ENCODE measurements around the gene KY.

Gene KY, protein sequence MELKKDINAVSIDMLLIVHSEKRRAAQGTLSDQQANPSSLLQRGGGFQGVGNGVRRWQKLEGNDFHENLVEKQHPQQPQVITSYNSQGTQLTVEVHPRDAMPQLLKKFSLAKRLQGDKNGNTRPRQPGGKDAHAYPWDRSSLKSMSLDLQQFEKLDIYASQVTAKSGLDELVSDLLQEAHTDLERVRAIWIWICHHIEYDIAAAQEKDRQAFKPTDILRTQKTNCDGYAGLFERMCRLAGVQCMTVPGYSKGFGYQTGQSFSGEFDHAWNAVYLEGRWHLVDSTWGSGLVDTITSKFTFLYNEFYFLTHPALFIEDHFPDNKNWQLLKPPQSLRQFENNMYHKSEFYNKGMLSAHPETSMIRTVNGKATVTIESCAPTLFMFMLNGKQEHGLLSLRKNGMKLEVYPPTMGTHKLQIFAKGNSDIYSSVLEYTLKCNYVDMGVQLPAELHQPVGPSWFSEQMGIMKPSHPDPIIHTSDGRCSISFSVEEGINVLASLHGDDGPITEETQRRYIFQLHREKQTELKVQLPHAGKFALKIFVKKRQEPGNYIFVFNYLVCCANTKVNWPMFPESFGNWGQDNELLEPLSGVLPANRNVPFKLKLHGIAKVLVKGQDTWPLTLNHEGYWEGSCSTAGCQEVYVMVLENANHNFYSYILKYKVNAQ

DNA sequence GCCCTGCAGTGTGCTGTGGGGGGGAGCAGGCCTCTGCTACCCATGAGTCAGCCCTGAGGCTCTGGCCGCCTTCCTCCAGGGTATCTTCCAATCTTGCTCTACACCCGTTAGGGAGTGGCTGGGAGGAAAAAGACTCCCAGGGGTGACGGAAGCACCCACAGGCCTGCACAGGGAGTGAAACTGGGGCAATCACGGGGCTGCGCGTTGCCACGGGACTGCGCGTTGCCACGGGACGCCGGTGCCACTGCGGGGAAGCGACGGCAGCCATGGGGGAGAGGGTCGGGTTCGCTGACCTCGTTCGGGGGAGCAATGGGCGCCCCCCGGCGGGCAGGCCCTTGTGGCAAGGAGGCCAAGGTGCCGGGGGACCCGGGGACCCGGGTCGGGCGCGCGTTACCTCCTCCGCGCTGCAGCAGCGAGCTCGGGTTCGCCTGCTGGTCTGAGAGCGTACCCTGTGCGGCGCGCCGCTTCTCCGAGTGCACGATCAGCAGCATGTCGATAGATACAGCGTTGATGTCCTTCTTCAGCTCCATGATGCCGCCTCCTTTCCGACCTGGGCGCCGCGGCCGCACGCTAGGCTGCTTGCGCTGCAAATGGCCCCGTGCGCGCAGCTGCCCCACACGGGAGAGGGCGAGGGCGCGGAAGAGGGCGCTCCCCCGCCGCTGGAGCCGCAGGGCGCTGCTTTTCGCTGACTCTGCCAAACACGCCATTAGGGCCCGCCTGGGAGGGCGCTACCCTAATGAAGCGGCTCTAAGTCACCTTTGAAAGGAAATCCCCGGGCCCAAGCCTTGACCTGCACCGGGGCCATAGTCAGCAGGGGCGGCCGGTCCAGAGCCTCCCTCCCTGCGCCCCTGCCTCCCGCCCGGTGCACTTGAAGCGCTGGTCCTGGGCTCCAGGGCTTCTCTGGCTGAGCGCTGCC, at the start of gene KY:
KY (minus strand) TSS at position 592 of the 916 bp plus-strand sequence; CDS start at position 530, 62 bp downstream.
- no peak for DNase-seq

DNA sequence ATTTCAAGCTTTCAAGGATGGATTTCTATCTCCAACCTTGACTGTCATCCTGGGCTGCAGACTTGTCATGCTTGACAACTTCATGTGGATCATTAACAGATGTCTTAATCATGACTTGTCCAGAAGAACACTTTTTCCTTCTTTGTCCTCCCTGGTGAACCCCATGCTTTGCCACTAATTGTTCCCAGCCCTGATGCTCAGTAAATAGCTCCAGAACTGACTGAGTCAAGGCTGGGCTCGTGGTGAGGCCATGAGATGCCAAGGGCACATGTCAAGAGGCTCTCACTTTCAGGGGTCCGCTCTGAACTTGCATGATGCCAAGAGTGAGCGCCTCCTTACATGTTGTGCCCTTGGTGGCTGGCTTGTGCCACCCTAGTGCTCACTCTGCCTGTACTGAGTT, 48.9 kb upstream of the KY start:
- no peak for DNase-seq

DNA sequence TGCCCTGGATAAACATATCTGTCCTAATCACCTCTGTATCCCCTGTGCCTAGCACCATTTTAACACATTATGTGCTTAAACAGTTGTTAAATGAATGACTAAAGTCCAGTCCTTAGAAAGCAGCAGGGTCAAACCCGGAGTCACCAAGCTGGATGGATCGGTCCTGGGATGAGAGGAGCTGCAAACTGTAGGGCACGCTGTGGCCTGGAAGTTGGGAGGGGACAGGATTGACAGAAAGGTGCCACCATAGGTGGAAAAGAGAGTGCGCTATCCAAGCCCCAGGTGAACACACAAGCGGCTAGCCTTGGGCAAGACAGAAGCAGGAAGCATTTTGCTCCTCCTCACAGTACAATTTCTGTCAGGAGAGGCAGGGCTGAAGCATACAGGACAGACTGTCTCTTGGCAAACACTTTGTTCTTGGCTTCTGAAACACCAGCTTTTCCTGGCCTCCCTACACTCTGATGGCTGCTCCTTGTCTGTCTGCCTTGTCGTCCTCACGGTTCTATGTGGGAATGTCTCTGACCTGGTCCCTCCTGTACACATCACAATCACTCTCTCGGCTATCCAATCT, 48.4 kb upstream of the KY start:
- no peak for DNase-seq

GRCh38 chr3:134697830-134698689, 47.2 kb upstream of the KY start:
- no peak for DNase-seq

- DNase-seq, result no peak
These were observed 45.3 kb upstream of the KY start for GRCh38 chr3:134696155-134696554.

- no peak for DNase-seq
These were observed 44.2 kb upstream of the KY start for GRCh38 chr3:134694946-134695543.

- no peak for DNase-seq
These were observed 43.6 kb upstream of the KY start for GRCh38 chr3:134694466-134694865.

DNA sequence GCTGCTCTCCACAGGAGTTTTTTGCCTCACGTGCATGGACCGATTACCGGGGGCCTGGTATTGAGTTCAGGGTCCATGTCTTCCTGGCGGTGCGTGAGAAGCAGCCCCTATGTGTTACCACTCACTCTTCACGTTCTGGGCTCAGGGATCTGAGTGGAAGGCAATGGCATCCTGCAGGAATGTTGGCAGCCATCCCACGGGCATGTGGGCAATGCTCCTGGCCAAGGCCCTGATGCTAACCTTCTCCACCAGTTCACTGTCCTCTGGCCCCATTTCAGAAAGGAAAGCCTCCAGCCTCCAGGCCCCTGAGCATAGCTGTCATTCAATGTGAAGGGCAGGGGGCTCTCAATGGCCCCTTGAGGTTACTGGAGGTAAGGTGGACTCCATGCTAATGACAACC, 43.0 kb upstream of the KY start:
- DNase-seq, result no peak

DNA sequence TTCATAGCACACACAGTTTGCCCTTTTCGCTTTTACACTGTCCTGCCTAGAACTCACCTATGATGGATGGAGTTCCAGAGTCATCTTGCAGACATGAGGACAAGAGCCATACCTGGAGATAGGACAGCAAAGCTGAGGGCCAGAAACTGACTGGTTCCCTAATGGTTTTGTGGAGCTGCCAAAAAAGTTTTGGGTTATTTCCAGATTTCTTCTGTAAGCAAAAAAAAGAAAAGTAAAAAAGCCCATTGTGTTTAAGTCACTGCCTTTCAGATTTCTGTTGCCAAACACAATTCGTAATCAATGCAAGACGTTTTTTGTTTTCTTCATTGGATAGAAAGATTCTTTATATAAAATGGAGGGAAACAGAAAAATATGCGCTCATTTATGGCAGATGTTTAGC, 42.4 kb upstream of the KY start:
- no peak for DNase-seq

- no peak for DNase-seq
These were observed 39.4 kb upstream of the KY start for GRCh38 chr3:134690226-134690625.

- no peak for DNase-seq
These were observed 36.8 kb upstream of the KY start for GRCh38 chr3:134687642-134688041.

DNA sequence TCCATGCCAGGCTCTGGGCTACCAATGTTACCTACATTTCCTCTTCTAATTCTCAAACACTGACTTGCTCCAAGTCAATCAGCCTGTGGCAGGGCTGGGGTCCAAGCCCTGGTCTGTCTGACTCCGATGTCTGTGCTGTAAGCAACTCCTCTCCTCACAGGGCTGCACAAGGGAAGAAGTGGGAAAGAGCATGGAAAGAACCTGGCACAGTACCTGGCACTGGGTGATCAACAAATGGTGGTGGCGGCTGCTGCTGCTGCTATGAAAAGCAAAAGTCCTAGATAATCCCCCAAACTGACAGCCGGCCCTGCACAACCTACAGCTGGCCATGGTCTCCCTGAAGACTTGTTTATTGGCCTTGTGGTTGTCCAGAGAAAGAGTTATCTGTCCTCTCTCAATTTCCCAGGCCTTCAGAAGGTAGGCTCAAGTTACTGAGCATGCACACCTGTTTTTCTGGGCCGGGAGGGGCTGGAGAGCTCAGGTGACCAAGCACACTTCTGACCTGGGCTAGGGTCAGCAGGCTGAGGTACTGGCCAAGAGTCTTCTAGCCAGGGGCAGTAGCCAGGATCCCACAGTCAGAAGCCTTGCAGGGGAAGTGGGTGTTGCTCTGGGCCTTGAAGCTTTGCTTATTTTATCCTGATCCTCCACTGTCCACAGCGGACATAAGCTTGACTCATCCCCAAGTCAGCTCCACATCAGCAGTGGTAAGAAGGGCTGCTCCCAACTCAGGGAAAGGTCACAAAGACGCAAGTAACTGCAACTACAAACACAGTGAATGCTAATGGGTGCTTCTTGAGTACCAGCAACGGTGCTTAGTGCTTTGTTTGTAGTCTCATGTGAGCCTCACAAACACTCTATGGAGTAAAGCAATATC, 35.3 kb upstream of the KY start:
- no peak for DNase-seq

DNA sequence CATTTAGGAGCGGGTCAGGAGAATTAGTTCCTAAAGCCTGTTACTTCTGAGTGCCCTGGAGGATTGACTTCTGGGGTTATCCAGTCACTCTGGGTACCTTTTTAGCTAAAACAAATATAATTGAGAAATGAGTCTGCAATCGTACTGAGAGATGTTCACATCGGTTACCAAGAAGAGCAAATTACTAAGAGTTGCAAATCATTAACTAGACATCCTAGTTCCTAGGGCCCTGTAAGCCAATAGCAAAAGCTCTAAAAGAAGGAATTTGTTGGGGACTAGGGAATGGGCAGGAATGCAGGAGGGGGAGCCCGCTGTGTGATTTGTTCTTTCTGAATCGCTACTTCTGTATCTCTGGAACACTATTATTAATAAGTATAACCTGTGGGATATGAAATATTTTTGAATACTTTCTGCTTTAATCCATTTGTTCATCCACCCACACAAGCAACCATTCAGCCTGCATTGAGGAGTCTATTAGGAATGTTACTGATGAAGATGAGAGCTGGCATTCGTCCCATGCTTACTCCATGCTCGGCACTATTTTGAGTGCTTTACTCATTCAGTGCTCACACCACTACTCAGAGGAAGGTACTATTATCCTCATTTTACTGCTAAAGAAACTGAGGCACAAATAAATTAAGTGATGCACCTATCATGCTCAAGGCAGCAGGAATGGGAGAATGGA, 31.5 kb upstream of the KY start:
- DNase-seq, result no peak

DNA sequence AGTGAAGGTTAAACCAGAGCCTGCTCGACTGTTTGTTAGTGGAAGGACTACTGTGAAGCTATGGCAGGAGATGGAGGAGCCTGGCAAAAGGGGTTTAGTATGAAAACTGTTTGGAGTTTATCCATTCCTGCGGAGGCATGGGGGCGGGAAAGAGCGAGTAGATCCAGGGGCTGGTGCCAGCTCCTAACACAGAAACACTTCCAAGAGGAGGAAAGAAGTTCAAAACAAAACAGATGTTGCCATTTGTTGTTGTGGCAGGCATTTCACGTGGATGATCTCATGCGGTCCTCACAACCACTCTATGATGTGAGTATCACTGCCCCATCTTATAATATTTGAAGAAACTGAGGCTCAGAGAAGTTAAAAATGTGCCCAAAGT, 30.7 kb upstream of the KY start:
- DNase-seq, result no peak

DNA sequence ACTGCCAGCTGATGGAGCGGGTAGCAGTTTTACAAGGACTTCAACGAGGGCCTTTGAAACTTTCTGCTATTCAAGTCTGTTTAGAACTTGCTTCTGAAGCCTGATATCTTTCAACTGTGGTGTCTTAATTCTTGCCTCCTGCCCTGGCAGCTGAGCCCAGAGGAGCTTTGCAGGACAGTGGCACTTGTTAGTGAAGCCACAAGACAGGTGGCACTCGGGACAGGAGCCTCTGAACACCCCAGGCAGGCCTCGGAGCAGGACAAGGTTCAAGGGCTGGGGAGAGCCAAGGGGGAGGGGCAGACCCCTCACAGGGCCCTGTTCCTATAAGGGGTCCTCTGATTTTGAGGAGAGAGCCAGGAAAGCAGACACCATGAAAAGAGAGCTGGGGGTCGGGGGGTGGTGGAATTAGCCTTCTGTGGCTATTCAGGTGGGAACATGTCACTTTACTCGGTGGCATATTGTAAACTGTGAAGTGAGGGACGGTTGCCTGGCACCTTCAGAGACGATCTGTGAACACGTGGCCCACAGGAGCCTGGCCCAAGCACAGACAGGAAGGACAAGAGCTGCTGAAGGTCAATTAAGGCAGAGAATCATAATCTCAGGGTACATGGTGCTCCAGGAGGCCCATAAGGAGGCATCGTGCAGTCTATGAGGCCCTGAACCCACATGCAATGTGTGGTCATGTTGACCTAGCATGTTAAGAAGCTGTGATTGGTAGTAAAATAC, 30.1 kb upstream of the KY start:
- DNase-seq, result no peak

DNA sequence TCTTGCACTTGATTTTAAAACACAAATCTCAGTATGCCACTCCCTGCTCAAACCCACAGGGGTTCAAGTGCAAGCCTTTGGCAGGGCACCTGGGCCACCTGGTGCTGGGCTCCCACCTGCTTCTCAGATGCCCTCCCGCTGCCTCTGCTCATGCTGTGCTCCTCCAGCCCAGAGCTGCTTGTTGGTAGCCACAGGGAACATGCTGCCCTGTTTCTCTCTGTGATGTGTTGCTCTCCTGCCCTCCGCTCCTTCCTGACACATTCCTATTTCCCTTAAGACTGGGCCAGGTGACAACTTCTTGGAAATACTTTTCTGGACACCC, 27.1 kb upstream of the KY start:
- no peak for DNase-seq

DNA sequence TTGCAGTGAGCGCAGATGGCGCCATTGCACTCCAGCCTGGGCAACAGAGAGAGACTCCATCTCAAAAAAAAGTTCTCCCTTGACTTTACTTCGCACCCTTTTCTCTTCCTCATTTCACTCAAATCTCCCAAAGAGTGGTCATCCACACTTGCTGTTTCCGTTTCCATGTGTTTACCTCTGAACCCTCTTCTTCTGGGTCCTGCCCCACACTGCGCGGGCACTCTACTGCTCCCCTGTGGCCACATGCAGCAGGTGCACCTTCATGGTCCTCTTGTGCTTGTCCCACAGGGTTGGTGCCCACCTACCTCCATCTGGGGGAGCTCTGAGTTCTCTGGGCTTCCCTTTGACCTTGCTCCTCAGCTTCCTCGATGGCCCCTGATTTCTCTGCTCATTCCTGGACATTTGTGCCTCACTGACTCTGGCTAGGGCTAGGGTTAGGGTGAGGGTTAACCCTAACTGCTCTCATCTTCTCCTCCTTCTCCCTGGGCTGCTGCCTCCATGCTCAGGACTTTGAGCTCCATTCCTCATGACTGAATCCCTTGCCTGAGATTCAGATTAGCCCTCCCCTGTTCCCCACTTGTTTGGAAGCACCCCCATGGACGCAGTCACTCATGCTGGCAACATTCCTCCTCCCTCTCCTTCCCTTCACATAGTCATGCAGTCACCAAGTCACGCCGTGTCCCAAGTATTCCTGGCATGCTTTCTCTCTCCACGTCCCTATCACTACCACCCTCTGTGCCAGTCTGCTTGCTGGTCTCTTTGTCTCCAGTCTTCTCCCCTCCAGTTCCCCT, 26.6 kb upstream of the KY start:
- no peak for DNase-seq

GRCh38 chr3:134675726-134676256, 25.0 kb upstream of the KY start:
- DNase-seq, result no peak
